NOMO-1 treated with DMSO at 0.1 percent for 48 hours (cell line): ENCODE results near the gene KIAA0825.
"Not testable (repeated sequence)": the region's sequence is repeated elsewhere in the genome, so short reads cannot be mapped to it uniquely, and the experiment has no call there.

Source experiments
- DNase-seq: peaks from one replicate; lab custom pipeline; 2025; ENCODE audit not compliant: unreplicated experiment; lab: John Stamatoyannopoulos, UW

Gene KIAA0825

DNA sequence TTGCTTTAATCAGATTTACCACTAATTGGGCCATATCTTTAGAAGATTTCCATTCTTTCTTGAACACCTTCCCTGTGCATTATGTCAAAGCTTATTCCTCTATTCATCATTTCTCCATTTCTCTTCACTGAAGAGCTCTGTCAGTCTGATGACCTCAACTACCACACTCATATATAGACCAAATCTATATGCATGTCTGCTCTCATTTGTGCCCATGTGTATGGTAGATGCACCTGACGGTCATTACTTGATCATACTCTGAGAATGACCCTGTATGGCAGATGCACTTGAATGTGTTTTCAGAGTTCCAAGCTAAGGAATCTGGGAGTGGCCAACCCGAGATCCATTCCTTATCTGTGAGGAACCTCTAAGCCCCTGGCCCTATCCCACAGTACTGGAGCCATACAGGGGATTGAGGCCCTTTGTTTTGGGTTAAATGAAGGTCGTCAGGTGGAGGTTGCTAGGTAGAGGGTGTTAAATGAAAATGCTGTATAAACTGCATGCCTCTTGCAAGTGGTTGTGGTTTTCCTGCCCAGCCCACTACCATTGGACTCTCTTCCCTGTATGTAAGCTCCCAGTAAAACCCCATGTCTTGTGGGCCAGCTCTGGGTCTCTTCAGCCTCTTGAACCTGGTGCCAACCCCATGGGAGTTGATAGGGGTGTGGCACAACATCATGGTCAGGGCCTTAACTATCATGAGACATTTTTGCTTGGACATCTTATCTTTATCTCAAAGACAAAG lies 229.5 kb downstream of the KIAA0825 start:
- DNase-seq: no peak

DNA sequence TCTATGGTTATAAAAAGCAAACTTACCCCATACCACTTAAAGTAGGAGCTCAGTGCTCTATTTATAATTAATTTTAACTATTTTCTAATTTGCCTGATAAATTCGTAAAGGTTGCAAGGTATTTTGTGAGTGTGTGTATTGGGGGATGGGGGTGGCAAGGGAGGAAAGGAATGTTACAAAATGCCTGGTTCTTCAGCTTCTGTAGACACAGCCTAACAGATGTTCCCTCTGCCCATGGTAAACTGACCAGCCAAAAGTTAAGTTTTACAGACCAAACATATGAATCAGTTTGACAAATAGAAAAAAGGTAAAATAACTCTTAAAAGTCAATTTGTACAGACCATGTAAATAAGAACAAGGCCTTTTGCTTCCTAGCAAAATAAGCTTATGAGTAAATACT lies 232.6 kb downstream of the KIAA0825 start:
- no peak for DNase-seq

DNA sequence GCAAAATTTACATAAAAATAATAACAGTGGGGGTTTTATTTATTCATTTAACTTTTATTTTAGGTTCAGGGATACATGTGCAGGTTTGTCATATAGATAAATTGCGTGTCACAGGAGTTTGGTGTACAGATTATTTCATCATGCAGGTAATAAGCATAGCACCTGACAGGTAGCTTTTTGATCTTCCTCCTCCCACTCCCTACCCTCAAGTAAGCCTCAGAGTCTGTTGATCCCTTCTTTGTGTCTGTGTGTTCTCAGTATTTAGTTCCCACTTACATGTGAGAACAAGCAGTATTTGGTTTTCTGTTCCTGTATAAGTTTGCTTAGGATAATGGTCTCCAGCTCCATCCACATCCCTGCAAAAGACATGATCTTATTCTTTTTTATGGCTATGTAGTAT lies 240.3 kb downstream of the KIAA0825 start:
- DNase-seq: no peak

DNA sequence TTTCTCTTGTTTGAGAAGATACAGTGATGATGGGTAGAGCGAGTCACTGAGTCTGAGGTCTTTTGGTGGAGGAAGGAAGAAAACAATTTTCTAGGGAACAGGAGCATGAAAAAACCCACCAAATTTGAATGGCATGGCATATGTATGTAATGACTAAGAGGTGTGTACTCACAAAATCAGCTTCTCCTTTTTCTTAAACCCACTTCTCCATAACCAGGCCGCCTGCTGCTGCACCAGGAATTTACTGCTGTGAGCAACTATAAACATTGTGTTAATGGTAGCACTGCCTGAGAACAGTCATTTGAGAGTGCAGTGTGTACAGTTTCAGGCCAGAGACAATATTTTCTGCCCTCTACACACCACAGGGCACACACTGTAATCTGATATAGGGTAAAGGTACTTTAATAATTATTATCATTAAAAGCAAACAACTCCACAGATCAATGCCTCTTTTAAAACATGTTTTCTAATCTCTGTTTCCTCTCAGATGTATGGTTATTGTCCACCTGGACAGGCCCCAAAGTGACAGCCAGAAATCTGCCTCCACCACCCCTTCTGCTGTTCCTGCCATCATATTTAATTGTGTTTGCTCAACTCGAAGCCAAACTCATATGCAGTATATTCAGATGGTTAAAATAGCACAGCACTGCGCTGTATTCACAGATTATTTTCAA lies 241.6 kb downstream of the KIAA0825 start:
- peak; percentile 86 for DNase-seq

DNA sequence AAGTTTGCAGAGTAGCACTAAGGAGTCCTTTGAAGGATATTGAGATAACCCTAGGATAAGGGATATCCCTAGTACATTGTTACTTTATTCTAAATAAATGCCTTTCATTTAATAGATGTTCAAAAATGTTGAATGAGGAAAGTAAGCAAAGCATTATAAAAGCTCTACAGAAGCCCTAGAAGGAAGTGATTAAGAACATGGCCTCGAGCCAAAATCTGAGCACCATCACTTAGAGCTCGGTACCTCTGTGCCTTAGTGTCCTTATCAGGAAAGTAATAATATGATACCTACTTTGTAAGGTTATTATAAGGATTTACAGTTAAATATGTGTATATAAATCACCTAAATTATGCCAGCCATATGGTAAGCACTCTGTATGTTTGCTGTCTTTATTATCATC lies 242.6 kb downstream of the KIAA0825 start:
- DNase-seq: no peak

DNA sequence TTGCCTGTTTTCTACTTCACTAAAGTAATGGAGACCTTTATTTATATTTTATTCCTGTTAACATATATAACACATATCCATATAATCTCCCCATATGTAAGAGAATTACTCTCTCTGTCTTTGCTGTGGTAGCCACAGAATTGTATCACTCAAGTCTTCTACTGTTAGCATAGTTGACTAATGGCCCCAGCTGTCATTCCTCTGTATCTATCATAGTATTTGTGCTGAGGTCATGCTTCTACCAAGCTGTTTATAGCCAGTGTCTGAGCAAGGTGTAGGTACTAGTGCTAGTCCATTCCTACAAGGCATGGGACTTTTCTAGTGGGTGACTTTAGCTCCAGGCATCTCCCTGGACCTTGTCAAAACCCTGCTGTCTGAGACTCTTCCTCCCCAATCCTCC lies 244.1 kb downstream of the KIAA0825 start:
- DNase-seq: no peak

DNA sequence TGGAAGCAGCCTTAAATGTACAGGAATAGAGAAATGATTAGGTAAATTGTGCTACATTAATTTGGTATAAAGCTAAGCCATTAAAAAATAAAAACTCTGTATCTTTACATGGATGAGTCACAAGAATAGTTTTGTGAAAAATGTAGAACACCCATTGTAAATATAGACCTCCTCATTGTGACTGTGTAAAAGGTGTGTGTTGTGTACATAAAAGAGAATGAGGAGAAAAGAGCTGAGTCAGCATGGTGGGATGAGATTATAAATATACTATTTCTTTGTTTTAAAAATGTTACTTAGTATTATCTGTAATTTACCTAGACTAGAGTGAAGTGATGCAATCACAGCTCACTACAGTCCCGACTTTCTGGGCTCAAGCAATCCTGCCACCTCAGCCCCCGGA lies 250.5 kb downstream of the KIAA0825 start:
- DNase-seq: no peak

DNA sequence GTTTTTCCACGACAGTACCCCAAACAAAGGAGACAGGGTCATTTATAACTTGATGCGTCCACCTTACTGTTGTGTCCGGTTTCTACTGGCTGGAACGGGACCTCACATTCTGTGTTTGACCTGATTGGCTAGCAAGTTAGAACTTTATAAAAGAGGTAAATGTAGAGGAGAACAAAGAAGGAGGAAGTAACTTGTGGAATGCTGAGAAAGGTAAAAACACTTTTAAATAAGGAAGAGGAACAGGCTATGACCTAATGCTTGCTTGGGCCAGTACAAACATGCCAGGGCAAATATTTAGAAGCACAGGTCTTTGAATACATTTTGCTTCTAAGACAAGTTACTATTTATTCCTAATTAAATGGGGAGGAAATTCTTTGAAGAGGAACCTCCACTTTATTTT lies 251.6 kb downstream of the KIAA0825 start:
- no peak for DNase-seq

DNA sequence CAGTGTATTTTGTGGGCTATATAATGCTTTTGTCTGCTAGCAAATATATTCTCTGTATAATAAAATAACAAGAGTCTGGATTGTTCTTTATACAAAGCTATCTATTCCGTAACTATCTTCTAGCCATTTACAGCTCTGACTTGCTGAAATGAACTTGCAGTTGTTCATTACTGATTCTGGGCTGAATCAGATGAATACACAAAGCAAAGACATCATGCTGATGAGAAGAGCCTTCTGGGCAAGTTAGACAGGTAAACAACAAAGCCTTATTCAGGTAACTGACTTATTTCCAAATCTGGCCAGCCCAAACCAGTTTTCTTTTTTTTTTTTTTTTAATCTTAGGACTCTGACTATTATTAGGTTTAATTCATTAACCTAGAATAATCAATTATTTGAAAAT lies 255.5 kb downstream of the KIAA0825 start:
- DNase-seq: no peak

DNA sequence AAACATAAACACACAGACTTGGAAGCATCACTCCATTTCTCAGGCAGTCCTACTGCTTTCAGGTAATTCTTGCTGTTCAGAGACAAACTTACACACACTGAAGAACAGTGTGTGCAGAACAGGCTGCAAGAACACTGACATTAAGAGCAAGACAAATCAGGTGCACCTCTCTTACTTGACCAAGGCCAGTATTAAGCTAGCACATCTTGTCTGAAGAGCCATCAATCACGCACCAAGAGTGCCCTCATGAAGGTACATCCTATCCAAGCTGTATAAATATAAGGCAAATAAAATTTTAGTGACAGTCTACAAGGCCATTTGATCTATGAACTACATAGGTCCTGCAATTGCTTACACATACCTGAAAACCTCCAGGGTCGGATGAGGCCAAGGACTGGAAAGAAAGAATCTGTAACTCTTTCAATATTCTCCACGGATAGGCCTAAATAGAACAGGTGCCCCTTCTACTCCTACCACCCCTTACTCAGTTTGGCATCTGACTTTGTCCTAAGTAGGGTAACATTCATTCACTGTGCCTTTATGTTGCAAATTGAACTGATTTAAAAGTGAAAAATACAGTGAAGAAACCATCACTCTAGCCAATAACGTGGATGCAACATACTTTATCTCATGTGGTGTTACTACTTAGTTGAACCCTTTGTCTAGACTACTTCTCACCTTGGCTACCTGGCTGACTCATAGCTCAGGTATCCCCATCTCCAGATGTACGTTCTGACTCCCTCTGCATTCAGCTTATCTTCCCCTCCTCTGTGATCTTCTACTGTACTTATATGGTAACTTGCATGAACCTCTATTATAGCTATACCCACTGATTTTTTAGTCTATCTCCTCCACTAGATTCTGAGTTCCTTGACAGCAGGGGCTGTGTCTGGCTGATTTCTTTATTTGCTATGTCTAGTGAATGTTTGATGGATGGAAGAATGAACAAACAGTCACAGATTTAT lies 256.3 kb downstream of the KIAA0825 start:
- no peak for DNase-seq

DNA sequence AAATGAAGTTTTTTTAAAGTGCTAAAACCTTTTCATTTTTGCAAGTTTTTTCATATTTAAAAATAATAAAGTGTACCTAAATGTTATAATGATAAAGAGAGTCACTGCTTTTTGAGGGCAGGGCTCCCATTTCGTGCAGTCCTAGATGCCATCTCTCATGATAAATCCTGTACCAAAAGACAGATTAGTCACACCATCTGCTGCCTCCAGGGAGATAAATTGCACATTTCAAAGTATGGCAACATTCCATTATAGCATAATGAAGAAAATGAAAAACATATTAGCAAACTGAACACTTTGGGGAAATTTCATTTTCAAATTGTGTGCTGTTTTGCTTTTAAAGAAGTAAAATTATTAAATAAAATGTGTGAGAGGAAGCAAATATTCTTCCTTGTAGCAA lies 257.2 kb downstream of the KIAA0825 start:
- DNase-seq: no peak

DNA sequence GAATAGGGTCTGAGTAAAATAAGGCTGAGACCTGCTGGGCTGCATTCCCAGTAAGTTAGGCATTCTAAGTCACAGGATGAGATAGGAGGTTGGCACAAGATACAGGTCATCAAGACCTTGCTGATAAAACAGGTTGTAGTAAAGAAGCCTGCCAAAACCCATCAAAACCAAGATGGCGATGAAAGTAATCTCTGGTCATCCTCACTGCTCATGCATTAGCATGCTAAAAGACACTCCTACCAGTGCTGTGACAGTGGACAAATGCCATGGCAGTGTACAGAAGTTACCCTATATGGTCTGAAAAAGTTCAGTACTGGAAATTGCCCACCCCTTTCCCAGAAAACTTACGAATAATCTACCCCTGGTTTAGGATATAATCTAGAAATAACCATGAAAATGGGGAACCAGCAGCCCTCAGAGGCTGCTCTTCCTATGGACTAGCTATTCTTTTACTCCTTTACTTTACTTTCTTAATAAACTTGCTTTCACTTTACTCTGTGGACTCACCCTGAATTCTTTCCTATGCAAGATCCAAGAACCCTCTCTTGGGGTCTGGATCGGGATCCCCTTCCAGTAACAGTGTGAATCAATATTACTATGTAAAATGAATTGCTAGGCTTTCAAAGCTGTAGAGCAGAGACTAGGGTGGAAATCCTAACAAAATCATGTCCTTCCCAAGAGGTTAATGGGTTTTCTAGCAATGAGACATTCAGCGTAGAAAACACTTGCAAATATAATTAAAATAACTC lies 257.8 kb downstream of the KIAA0825 start:
- no peak for DNase-seq

DNA sequence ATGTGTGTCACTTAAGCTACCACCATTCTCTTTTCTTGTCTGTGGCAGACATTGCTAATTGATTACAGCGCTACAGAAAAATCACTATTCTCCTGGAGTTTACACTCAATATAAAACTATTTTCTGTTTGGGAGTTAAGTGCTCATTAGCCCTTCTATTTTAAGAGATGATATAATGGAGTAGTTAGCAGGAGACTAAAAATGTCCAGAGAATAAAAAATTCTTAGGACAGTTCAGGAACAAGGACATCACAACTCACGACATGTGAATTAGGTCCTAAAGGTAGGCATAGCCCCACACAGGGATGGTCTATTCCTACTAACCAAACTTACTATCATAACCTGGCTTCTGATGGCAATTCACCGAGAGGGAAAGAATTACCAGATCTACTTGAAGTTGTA lies 258.5 kb downstream of the KIAA0825 start:
- no peak for DNase-seq

DNA sequence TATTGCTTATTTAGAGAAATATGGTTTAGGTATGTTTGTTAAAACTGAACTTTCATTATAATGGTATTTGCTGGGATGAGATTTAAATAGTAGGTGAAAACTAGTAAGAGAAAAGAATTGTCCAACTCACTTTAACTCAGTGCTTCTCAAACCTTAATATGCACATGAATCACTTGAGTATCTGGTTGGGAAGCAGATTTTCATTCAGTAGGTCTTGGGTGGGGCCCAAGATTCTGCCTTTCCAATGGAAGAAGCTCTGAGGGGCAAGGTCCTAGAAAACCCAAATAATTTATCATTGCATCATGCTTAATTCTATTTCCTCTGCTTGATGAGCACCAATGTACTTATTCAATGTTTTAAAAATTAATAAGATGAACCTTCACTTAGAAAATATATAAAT lies 262.6 kb downstream of the KIAA0825 start:
- DNase-seq: no peak

DNA sequence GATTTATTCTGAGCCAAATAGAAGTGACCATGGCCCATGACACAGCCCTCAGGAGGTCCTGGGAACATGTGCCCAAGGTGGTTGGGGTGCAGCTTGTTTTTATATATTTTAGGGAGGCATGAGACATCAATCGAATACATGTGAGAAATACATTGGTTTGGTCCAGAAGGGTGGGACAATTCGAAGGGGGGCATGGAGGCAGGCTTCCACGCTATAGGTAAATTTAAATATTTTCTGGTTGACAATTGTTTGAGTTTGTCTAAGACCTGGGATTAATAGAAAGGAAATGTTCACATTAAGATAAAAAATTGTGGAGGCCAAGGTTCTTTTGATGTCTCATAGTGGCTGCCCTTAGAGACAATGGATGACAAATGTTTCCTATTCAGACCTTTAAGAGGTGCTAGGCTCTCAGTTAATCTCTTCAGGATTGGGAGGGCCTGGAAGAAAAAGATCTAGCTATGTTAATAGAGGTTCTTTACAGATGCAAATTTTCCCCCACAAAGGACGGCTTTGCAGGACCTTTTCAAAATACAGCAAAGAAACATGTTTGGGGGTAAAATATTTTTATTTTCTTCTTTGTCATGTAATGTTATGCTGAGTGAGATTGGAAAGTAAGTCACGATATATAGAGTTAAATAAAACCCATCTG lies 263.4 kb downstream of the KIAA0825 start:
- not testable (repeated sequence) for DNase-seq

DNA sequence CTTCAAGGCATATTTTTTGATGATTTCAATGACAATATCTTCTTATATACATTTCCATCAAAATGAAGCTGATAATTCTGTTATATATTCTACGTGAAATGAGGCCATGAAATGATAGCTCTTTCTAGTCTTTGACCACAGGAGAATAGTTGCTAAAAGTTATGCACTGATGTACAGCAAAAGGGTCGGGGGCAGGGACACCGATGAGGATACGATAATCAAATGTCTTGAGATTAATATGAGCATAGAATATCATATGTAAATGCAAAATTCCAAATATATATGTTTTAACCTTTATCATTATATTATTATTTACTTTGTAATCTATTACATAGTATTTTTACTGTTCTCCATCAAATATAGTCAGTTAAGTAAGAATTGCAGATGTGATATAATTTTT lies 264.8 kb downstream of the KIAA0825 start:
- no peak for DNase-seq

DNA sequence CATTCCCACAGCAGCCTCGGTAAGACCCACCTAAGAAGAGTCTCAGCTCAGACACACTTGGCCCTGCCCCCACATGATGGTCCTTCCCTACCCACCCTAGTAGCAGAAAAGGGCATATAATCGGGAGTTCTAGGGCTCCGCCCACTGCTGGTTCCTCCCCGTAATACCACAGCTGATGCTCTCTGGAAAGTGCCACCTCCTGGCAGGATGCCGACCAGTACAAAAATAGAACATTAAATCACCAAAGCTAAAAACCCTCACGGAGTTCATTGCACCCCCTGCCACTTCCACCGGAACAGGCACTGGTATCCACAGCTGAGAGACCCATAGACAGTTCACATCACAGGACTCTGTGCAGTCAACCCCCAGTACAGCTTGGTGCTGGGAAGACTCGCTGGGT lies 271.3 kb downstream of the KIAA0825 start:
- DNase-seq: no peak

DNA sequence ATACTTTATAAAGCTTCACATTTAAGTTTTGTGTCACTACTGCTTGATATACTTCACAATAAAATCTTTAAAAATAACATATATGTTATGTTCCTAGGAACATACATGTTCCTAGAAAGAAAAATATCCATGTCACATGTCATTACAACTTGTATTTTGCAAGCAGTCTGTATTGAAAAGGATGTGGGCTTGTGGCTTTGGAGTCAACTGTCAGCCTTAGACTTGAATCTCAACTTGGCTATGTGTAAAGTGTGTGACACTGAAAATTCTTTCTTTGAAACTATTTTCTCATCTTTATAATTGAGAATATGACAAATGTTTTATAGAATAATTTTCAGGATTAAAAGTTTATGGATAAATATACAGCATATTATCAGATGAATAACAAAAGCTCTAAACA lies 273.1 kb downstream of the KIAA0825 start:
- DNase-seq: no peak

DNA sequence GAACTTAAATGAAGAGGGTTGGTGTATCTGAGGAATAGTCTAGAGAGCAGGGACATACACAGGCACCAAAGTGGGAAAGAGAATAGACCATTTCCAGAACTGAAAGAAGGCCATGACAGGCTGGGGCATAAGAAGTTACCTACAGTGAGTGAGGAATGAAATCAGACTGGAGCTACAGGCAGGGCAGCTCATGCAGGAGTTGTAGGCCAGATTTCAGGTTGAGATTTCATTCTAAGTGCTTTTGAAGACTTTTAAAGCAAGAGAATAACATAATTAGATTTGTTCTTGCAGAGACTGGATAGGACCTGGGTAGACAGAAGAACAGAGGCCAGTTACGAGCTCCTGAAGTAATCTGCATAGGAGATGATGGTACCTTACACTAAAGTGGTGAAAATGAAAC lies 280.8 kb downstream of the KIAA0825 start:
- no peak for DNase-seq

DNA sequence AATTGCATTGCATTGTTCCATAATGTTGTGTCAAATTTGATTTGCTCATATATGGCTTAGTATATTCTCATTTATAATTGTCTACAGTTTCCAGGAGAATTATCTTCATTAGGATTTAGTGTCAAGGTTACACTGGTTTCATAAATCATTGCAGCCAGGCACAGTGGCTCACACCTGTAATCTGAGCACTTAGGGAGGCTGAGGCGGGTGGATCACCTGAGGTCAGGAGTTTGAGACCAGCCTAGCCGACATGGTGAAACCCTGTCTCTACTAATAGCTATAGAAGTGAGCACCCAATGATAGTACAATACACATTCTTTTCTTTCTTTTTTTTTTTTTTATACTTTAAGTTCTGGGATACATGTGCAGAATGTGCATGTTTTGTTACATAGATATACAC lies 282.5 kb downstream of the KIAA0825 start:
- no peak for DNase-seq

DNA sequence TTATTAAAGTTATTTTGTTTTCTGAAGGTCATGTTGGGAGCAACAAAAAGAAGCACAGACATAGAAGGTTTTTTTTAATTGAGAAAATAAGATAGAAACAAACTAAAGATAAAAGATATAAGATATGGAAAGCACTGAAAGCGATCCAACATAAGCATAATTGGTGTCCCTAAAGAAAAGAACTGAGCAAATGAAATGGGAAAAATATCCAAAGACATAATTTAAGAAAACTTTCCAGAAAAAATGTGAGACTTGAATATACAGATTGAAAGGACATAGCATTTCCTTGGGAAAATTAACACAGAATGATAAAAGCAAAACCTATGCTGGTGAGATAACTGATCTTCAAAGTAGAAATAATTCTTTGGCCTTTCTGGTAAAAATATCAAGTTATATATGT lies 289.3 kb downstream of the KIAA0825 start:
- DNase-seq: no peak
